Astrocyte (in vitro differentiated cells and primary cell): ENCODE measurements around the gene MFAP2.

Experiments used
- EZH2 ChIP-seq: IDR thresholded peaks from 2 replicates; pipeline ENCODE4 v1.6.1; 2012; ENCODE audit warnings: mild to moderate bottlenecking, low read length, inconsistent platforms; ENCODE audit not compliant: insufficient read depth
- TF ChIP-seq, protein P1 (sequence below): IDR thresholded peaks from 2 replicates; pipeline ENCODE4 v1.5.1; 2011; ENCODE audit warnings: low read depth, mild to moderate bottlenecking, inconsistent platforms, low read length, moderate library complexity; ENCODE audit not compliant: insufficient read depth

DNA sequence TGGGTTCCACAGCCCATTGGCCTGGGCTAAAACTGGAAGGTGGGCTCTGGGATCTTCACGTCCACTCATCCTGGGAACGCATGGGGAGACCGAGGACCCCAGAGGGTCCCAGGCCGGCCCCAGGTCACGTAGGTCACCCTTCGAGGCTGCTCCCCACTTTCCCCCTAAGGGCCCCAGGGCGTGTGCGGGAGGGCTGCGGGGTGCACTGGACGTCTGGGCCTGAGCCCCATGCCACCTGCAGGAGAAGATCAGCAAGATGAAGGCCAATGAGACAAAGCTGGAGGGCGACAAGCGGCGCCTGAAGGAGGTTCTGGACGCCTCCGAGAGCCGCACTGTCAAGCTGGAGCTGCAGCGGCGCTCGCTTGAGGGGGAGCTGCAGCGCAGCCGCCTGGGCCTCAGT lies 12.5 kb downstream of the MFAP2 start:
- TF ChIP-seq, protein P1, sequence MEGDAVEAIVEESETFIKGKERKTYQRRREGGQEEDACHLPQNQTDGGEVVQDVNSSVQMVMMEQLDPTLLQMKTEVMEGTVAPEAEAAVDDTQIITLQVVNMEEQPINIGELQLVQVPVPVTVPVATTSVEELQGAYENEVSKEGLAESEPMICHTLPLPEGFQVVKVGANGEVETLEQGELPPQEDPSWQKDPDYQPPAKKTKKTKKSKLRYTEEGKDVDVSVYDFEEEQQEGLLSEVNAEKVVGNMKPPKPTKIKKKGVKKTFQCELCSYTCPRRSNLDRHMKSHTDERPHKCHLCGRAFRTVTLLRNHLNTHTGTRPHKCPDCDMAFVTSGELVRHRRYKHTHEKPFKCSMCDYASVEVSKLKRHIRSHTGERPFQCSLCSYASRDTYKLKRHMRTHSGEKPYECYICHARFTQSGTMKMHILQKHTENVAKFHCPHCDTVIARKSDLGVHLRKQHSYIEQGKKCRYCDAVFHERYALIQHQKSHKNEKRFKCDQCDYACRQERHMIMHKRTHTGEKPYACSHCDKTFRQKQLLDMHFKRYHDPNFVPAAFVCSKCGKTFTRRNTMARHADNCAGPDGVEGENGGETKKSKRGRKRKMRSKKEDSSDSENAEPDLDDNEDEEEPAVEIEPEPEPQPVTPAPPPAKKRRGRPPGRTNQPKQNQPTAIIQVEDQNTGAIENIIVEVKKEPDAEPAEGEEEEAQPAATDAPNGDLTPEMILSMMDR, result no peak
- TF ChIP-seq EZH2, result no peak
